H9 (cell line): ENCODE results near the gene KIAA1328. TPM values are rescaled to one million over a fixed set of nuclear protein-coding genes. Genes with fewer than 3 reads are reported as not detected.

Experiments
- DNase-seq: peaks from one replicate; pipeline ENCODE4 v3.0.0-alpha.2; 2017
- H2AFZ ChIP-seq: one replicate; pipeline ENCODE4 v1.6.1; 2013; ENCODE audit warnings: mild to moderate bottlenecking, low read length, control low read depth, moderate library complexity
- H2AK5ac ChIP-seq: 2 replicates; pipeline ENCODE4 v1.6.1; 2013; ENCODE audit warnings: low read length, control low read depth, mixed read lengths; ENCODE audit not compliant: insufficient read length
- H2BK120ac ChIP-seq: one replicate; pipeline ENCODE4 v1.6.1; 2013; ENCODE audit warnings: low read depth, mild to moderate bottlenecking, low read length, control low read depth, inconsistent platforms; ENCODE audit not compliant: poor library complexity, severe bottlenecking
- H2BK12ac ChIP-seq: 2 replicates; pipeline ENCODE4 v1.6.1; 2013; ENCODE audit warnings: low read length, control low read depth, mixed read lengths, low read depth; ENCODE audit not compliant: insufficient read length
- H2BK15ac ChIP-seq: 2 replicates; pipeline ENCODE4 v1.6.1; 2013; ENCODE audit warnings: low read depth, low read length, control low read depth
- H2BK20ac ChIP-seq: one replicate; pipeline ENCODE4 v1.6.1; 2013; ENCODE audit warnings: low read depth, mild to moderate bottlenecking, low read length, control low read depth, inconsistent platforms; ENCODE audit not compliant: poor library complexity, severe bottlenecking
- H2BK5ac ChIP-seq: 2 replicates; pipeline ENCODE4 v1.6.1; 2013; ENCODE audit warnings: low read length, control low read depth, mixed read lengths; ENCODE audit not compliant: insufficient read length
- H3K14ac ChIP-seq: 2 replicates; pipeline ENCODE4 v1.6.1; 2013; ENCODE audit warnings: low read length, control low read depth; ENCODE audit not compliant: insufficient read depth
- H3K18ac ChIP-seq: 2 replicates; pipeline ENCODE4 v1.6.1; 2013; ENCODE audit warnings: low read depth, mild to moderate bottlenecking, mixed read lengths, low read length, control low read depth; ENCODE audit not compliant: insufficient read length
- H3K23ac ChIP-seq: 2 replicates; pipeline ENCODE4 v1.6.1; 2013; ENCODE audit warnings: low read length, control low read depth, mixed read lengths, low read depth; ENCODE audit not compliant: insufficient read length
- H3K23me2 ChIP-seq: 2 replicates; pipeline ENCODE4 v1.6.1; 2013; ENCODE audit warnings: low read depth, mild to moderate bottlenecking, mixed read lengths, low read length, control low read depth; ENCODE audit not compliant: insufficient read length, poor library complexity, severe bottlenecking
- H3K27ac ChIP-seq: 2 replicates; pipeline ENCODE4 v1.5.1; 2013; ENCODE audit warnings: low read length, control low read depth, mixed read lengths, low read depth; ENCODE audit not compliant: insufficient read length
- H3K27me3 ChIP-seq: 2 replicates; pipeline ENCODE4 v1.6.1; 2013; ENCODE audit warnings: low read length, control low read depth, inconsistent platforms; ENCODE audit not compliant: insufficient read depth
- H3K4ac ChIP-seq: 2 replicates; pipeline ENCODE4 v1.6.1; 2013; ENCODE audit warnings: low read depth, mild to moderate bottlenecking, control low read depth, inconsistent platforms, low read length, moderate library complexity
- H3K4me1 ChIP-seq: 2 replicates; pipeline ENCODE4 v1.6.1; 2013; ENCODE audit warnings: low read length, control low read depth, inconsistent platforms; ENCODE audit not compliant: insufficient read depth
- H3K4me2 ChIP-seq: 2 replicates; pipeline ENCODE4 v1.6.1; 2013; ENCODE audit warnings: low read length, control low read depth, mixed read lengths; ENCODE audit not compliant: insufficient read length, insufficient read depth
- H3K56ac ChIP-seq: 2 replicates; pipeline ENCODE4 v1.6.1; 2013; ENCODE audit warnings: low read depth, mild to moderate bottlenecking, mixed read lengths, low read length, control low read depth; ENCODE audit not compliant: insufficient read length
- H3K79me1 ChIP-seq: 2 replicates; pipeline ENCODE4 v1.6.1; 2013; ENCODE audit warnings: low read depth, mild to moderate bottlenecking, moderate library complexity, low read length, control low read depth, inconsistent platforms; ENCODE audit not compliant: insufficient read depth, poor library complexity, severe bottlenecking
- H3K79me2 ChIP-seq: 2 replicates; pipeline ENCODE4 v1.6.1; 2013; ENCODE audit warnings: low read length, control low read depth, inconsistent platforms; ENCODE audit not compliant: insufficient read depth
- H3K9ac ChIP-seq: 2 replicates; pipeline ENCODE4 v1.6.1; 2013; ENCODE audit warnings: low read length, control low read depth, mixed read lengths; ENCODE audit not compliant: insufficient read length; ENCODE audit errors: extremely low read depth
- H3K9me3 ChIP-seq: one replicate; pipeline ENCODE4 v1.6.1; 2013; ENCODE audit warnings: low read depth, low read length, inconsistent platforms; ENCODE audit not compliant: control insufficient read depth
- H3T11ph ChIP-seq: one replicate; pipeline ENCODE4 v1.6.1; 2013; ENCODE audit warnings: mild to moderate bottlenecking, low read length, control low read depth, inconsistent platforms
- H4K20me1 ChIP-seq: one replicate; pipeline ENCODE4 v1.6.1; 2013; ENCODE audit not compliant: control insufficient read depth, insufficient read length, insufficient read depth
- H4K5ac ChIP-seq: 2 replicates; pipeline ENCODE4 v1.6.1; 2013; ENCODE audit warnings: low read depth, mild to moderate bottlenecking, mixed read lengths, low read length, control low read depth; ENCODE audit not compliant: insufficient read length
- H4K8ac ChIP-seq: replicated peaks from 2 replicates; pipeline ENCODE4 v1.6.1; 2013; ENCODE audit warnings: low read length, control low read depth, mixed read lengths, low read depth; ENCODE audit not compliant: insufficient read length
- H4K91ac ChIP-seq: 2 replicates; pipeline ENCODE4 v1.6.1; 2013; ENCODE audit warnings: low read depth, mild to moderate bottlenecking, moderate library complexity, mixed read lengths, low read length, control low read depth; ENCODE audit not compliant: insufficient read length
- H3K27ac Mint-ChIP-seq, 3 experiments: 2 replicates in 2 of 3; 3 replicates in 1 of 3; pipeline ENCODE4 v1.8.0; 2020 to 2021; ENCODE audit warnings: mixed read lengths in 3 of 3, mild to moderate bottlenecking in 1 of 3, moderate library complexity in 1 of 3
- H3K27me3 Mint-ChIP-seq: 2 replicates; pipeline ENCODE4 v1.8.0; 2021; ENCODE audit warnings: low read depth, mild to moderate bottlenecking, moderate library complexity, mixed read lengths
- H3K36me3 Mint-ChIP-seq, 3 experiments: 2 replicates in 2 of 3; 3 replicates in 1 of 3; pipeline ENCODE4 v1.8.0; 2020 to 2021; ENCODE audit warnings: low read depth in 3 of 3, mixed read lengths in 3 of 3; ENCODE audit not compliant: insufficient read depth in 1 of 3
- H3K4me1 Mint-ChIP-seq, 2 experiments: 2 replicates each; pipeline ENCODE4 v1.8.0; 2020; ENCODE audit warnings: mixed read lengths in 2 of 2
- H3K4me3 Mint-ChIP-seq, 2 experiments: 2 replicates in 1 of 2; 3 replicates in 1 of 2; pipeline ENCODE4 v1.8.0; 2020 to 2021; ENCODE audit warnings: mild to moderate bottlenecking in 2 of 2, mixed read lengths in 2 of 2, moderate library complexity in 1 of 2
- H3K9me3 Mint-ChIP-seq, 2 experiments: 2 replicates in 1 of 2; 3 replicates in 1 of 2; pipeline ENCODE4 v1.8.0; 2020; ENCODE audit warnings: mild to moderate bottlenecking in 2 of 2, mixed read lengths in 2 of 2, moderate library complexity in 1 of 2
- WGBS: extraction: QIAGEN DNeasy Blood & Tissue Kit; methylation state at CpG from one replicate; pipeline ENCODE4 v1.1.7; 2013; ENCODE audit warnings: missing lambda C conversion rate, low lambda C conversion rate, mixed read lengths; ENCODE audit not compliant: insufficient read length; ENCODE audit errors: extremely low coverage; 5-methylcytosine and 5-hydroxymethylcytosine counted together
- total RNA-seq: library from RNA; stranded (reverse); gene quantifications from 2 replicates; pipeline ENCODE4 v1.2.1, GENCODE V29; 2021
- TF ChIP-seq, protein P1 (sequence below): fragments of 200-600 bp; sonication (generic); conservative IDR thresholded peaks from 3 replicates; pipeline ENCODE4 v1.8.0; 2021; ENCODE audit warnings: antibody characterized with exemption, mild to moderate bottlenecking

Gene KIAA1328
- total RNA-seq, 1 experiment from 2014 or later = 4.9 TPM

GRCh38 chr18:36950282-36950681, 121.4 kb downstream of the KIAA1328 start:
- H2BK15ac ChIP-seq = no peak overlapping the region
- no peak overlapping the region for H3K4ac ChIP-seq
- no peak overlapping the region for H3K9ac ChIP-seq
- no peak overlapping the region for H3K56ac ChIP-seq
- H3K23ac ChIP-seq = no peak overlapping the region
- H2AK5ac ChIP-seq = no peak overlapping the region
- no peak overlapping the region for H3K14ac ChIP-seq
- TF ChIP-seq, protein P1, sequence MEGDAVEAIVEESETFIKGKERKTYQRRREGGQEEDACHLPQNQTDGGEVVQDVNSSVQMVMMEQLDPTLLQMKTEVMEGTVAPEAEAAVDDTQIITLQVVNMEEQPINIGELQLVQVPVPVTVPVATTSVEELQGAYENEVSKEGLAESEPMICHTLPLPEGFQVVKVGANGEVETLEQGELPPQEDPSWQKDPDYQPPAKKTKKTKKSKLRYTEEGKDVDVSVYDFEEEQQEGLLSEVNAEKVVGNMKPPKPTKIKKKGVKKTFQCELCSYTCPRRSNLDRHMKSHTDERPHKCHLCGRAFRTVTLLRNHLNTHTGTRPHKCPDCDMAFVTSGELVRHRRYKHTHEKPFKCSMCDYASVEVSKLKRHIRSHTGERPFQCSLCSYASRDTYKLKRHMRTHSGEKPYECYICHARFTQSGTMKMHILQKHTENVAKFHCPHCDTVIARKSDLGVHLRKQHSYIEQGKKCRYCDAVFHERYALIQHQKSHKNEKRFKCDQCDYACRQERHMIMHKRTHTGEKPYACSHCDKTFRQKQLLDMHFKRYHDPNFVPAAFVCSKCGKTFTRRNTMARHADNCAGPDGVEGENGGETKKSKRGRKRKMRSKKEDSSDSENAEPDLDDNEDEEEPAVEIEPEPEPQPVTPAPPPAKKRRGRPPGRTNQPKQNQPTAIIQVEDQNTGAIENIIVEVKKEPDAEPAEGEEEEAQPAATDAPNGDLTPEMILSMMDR = no peak
- H3K79me1 ChIP-seq = no peaks in the 10 kb centered on the region
- no peak overlapping the region for H3K4me2 ChIP-seq
- no peak overlapping the region for H2BK120ac ChIP-seq
- H3K27ac ChIP-seq = no peak overlapping the region
- no peak overlapping the region for H3K4me3 Mint-ChIP-seq
- H4K8ac ChIP-seq = no peak overlapping the region
- WGBS = no CpG with 5 or more reads among the region's 4 CpGs
- H4K91ac ChIP-seq = no peak overlapping the region
- no peaks in the 10 kb centered on the region for H3K23me2 ChIP-seq
- no peak overlapping the region for H3T11ph ChIP-seq
- H3K4me1 ChIP-seq = peaks cover 2% of the 10 kb centered on the region; the same call in 1 of the 2 replicates
- H4K5ac ChIP-seq = no peak overlapping the region
- H3K27ac Mint-ChIP-seq = no peak overlapping the region
- peaks cover 2 to 9% (median 4%) of the 10 kb centered on the region in 3 experiments; a peak in 5 of 7 replicates for H3K36me3 Mint-ChIP-seq
- no peaks in the 10 kb centered on the region for H3K79me2 ChIP-seq
- no peak overlapping the region for H3K18ac ChIP-seq
- H2AFZ ChIP-seq = no peak overlapping the region
- no peak overlapping the region for H2BK20ac ChIP-seq
- H3K27me3 Mint-ChIP-seq = no peaks in the 10 kb centered on the region
- DNase-seq = no peak
- peaks cover 41% of the 10 kb centered on the region in 2 experiments for H3K4me1 Mint-ChIP-seq
- H3K27me3 ChIP-seq = no peaks in the 10 kb centered on the region
- no peak overlapping the region for H2BK12ac ChIP-seq
- no peaks in the 10 kb centered on the region for H4K20me1 ChIP-seq
- H3K9me3 Mint-ChIP-seq = peaks cover 0 to 5% of the 10 kb centered on the region in 2 experiments; a peak in 3 of 5 replicates
- no peaks in the 10 kb centered on the region for H3K9me3 ChIP-seq
- H2BK5ac ChIP-seq = no peak overlapping the region
